IMR-90 (cell line): Measurements from ENCODE around the gene GMCL2. TPM values are rescaled to one million over a fixed set of nuclear protein-coding genes. Genes with fewer than 3 reads are reported as not detected.

Source experiments
- ATAC-seq: fragments of 200-7000 bp; cut with Tn5 transposase; 2 replicates; pipeline ENCODE4 v1.9.1; 2020; ENCODE audit warnings: low read depth, mild to moderate bottlenecking, moderate library complexity
- BruUV-seq: library from RNA; stranded (reverse); fragments of 400-500 nt; replicated peaks from 2 replicates; lab custom pipeline; 2021; lab: Mats Ljungman, UMichigan
- CTCF ChIA-PET: fragments of 300-600 bp; formaldehyde crosslinking; extraction: SDS; loops from one replicate; lab custom pipeline; 2021; ENCODE audit warnings: antibody characterized with exemption; lab: Yijun Ruan, JAX
- POLR2A ChIA-PET: fragments of 300-600 bp; sonication (Branson Sonifier 250); formaldehyde crosslinking; loops from one replicate; lab custom pipeline; 2022; ENCODE audit warnings: antibody characterized with exemption; ENCODE audit not compliant: unreplicated experiment; lab: Charles Lee
- DNase-seq: peaks from one replicate; pipeline ENCODE4 v3.0.0; 2013
- H2AFZ ChIP-seq: replicated peaks from 2 replicates; pipeline ENCODE3; 2013; ENCODE audit warnings: low read length, mild to moderate bottlenecking; ENCODE audit not compliant: poor library complexity
- H2AK5ac ChIP-seq: 2 replicates; pipeline ENCODE4 v1.6.1; 2013; ENCODE audit warnings: low read depth, low read length, inconsistent platforms
- H2AK9ac ChIP-seq: replicated peaks from 2 replicates; pipeline ENCODE3; 2013; ENCODE audit warnings: mild to moderate bottlenecking, low read depth, low read length, moderate library complexity; ENCODE audit not compliant: poor library complexity
- H2BK120ac ChIP-seq: 2 replicates; pipeline ENCODE4 v1.6.1; 2013; ENCODE audit warnings: low read depth, low read length, inconsistent platforms
- H2BK15ac ChIP-seq: 3 replicates; pipeline ENCODE4 v1.6.1; 2013; ENCODE audit warnings: low read depth, low read length, inconsistent platforms
- H2BK20ac ChIP-seq: 2 replicates; pipeline ENCODE4 v1.6.1; 2013; ENCODE audit warnings: low read depth, mild to moderate bottlenecking, inconsistent platforms, low read length, moderate library complexity
- H2BK5ac ChIP-seq: 2 replicates; pipeline ENCODE4 v1.6.1; 2013; ENCODE audit warnings: mild to moderate bottlenecking, low read depth, low read length, inconsistent platforms; ENCODE audit not compliant: poor library complexity, severe bottlenecking
- H3K14ac ChIP-seq: replicated peaks from 2 replicates; pipeline ENCODE4 v1.6.1; 2013; ENCODE audit warnings: low read depth, low read length, inconsistent platforms
- H3K18ac ChIP-seq: 2 replicates; pipeline ENCODE4 v1.6.1; 2013; ENCODE audit warnings: low read depth, low read length, control low read depth
- H3K23ac ChIP-seq: 2 replicates; pipeline ENCODE4 v1.6.1; 2013; ENCODE audit warnings: low read depth, low read length, inconsistent platforms
- H3K27ac ChIP-seq: 2 replicates; pipeline ENCODE4 v1.5.1; 2013; ENCODE audit warnings: mild to moderate bottlenecking, control low read depth, low read length; ENCODE audit not compliant: insufficient read depth
- H3K27me3 ChIP-seq: 2 replicates; pipeline ENCODE4 v1.6.1; 2013; ENCODE audit warnings: low read length; ENCODE audit not compliant: control insufficient read depth, insufficient read depth
- H3K36me3 ChIP-seq: 2 replicates; pipeline ENCODE4 v1.6.1; 2013; ENCODE audit warnings: low read length, mixed read lengths; ENCODE audit not compliant: control insufficient read depth, insufficient read depth
- H3K4ac ChIP-seq: 2 replicates; pipeline ENCODE4 v1.6.1; 2013; ENCODE audit warnings: low read depth, low read length, inconsistent platforms
- H3K4me1 ChIP-seq: 2 replicates; pipeline ENCODE4 v1.6.1; 2013; ENCODE audit warnings: low read length, mixed read lengths; ENCODE audit not compliant: control insufficient read depth, insufficient read depth
- H3K4me2 ChIP-seq: 2 replicates; pipeline ENCODE4 v1.6.1; 2013; ENCODE audit warnings: low read depth, mild to moderate bottlenecking, control low read depth, low read length, moderate library complexity
- H3K4me3 ChIP-seq: 2 replicates; pipeline ENCODE4 v1.5.1; 2013; ENCODE audit warnings: low read depth, mild to moderate bottlenecking, control low read depth, low read length, moderate library complexity; ENCODE audit not compliant: insufficient read depth
- H3K56ac ChIP-seq: 2 replicates; pipeline ENCODE4 v1.6.1; 2013; ENCODE audit warnings: low read length, inconsistent platforms; ENCODE audit not compliant: insufficient read depth; ENCODE audit errors: extremely low read depth
- H3K79me1 ChIP-seq, 2 experiments: 2 replicates each; pipeline ENCODE4 v1.6.1; 2013; ENCODE audit warnings: low read length in 2 of 2, inconsistent platforms in 1 of 2, low read depth in 1 of 2
- H3K9ac ChIP-seq: 2 replicates; pipeline ENCODE4 v1.6.1; 2013; ENCODE audit warnings: low read depth, low read length, control low read depth
- H3K9me1 ChIP-seq: 2 replicates; pipeline ENCODE4 v1.6.1; 2013; ENCODE audit warnings: low read length, inconsistent platforms; ENCODE audit not compliant: insufficient read depth
- H3K9me3 ChIP-seq: 2 replicates; pipeline ENCODE4 v1.6.1; 2013; ENCODE audit warnings: low read length; ENCODE audit not compliant: control insufficient read depth, insufficient read depth
- H4K20me1 ChIP-seq: 2 replicates; pipeline ENCODE4 v1.6.1; 2013; ENCODE audit warnings: low read length, inconsistent platforms; ENCODE audit not compliant: insufficient read depth
- H4K5ac ChIP-seq: 2 replicates; pipeline ENCODE4 v1.6.1; 2013; ENCODE audit warnings: mild to moderate bottlenecking, low read depth, low read length, control low read depth
- H4K8ac ChIP-seq, 2 experiments: 2 replicates each; pipeline ENCODE4 v1.6.1; 2013; ENCODE audit warnings: low read depth in 2 of 2, low read length in 2 of 2, control low read depth in 1 of 2, inconsistent platforms in 1 of 2
- H4K91ac ChIP-seq: 2 replicates; pipeline ENCODE4 v1.6.1; 2013; ENCODE audit warnings: low read depth, low read length, inconsistent platforms; ENCODE audit not compliant: insufficient read depth
- BHLHE40 ChIP-seq: fragments of 150-350 bp; IDR thresholded peaks from 2 replicates; pipeline ENCODE4 v1.6.1; 2016; ENCODE audit warnings: mild to moderate bottlenecking, low read depth, low read length
- CEBPB ChIP-seq: IDR thresholded peaks from 2 replicates; pipeline ENCODE4 v1.6.1; 2012; ENCODE audit warnings: low read depth, low read length, improper control_type of control experiment
- CHD1 ChIP-seq: IDR thresholded peaks from 2 replicates; pipeline ENCODE4 v1.6.1; 2012; ENCODE audit warnings: low read depth, low read length, improper control_type of control experiment
- FOS ChIP-seq: fragments of 150-350 bp; IDR thresholded peaks from 2 replicates; pipeline ENCODE4 v1.6.1; 2016; ENCODE audit warnings: low read depth, low read length
- MAFK ChIP-seq: IDR thresholded peaks from 2 replicates; pipeline ENCODE4 v1.6.1; 2012; ENCODE audit warnings: low read depth, low read length, improper control_type of control experiment
- MAZ ChIP-seq: IDR thresholded peaks from 2 replicates; pipeline ENCODE4 v1.6.1; 2012; ENCODE audit warnings: low read depth, mild to moderate bottlenecking, low read length, improper control_type of control experiment, moderate library complexity, borderline replicate concordance
- MXI1 ChIP-seq: IDR thresholded peaks from 2 replicates; pipeline ENCODE4 v1.6.1; 2012; ENCODE audit warnings: low read depth, mild to moderate bottlenecking, low read length, moderate library complexity, borderline replicate concordance
- NFE2L2 ChIP-seq: fragments of 150-350 bp; IDR thresholded peaks from 2 replicates; pipeline ENCODE4 v1.6.1; 2016; ENCODE audit warnings: low read depth, mild to moderate bottlenecking, low read length
- POLR2A ChIP-seq: IDR thresholded peaks from 2 replicates; pipeline ENCODE4 v1.6.1; 2012; ENCODE audit warnings: mild to moderate bottlenecking, low read depth, low read length
- RAD21 ChIP-seq: IDR thresholded peaks from 2 replicates; pipeline ENCODE4 v1.6.1; 2012; ENCODE audit warnings: low read length, improper control_type of control experiment
- RCOR1 ChIP-seq: IDR thresholded peaks from 2 replicates; pipeline ENCODE4 v1.6.1; 2012; ENCODE audit warnings: mild to moderate bottlenecking, low read length, improper control_type of control experiment; ENCODE audit not compliant: insufficient replicate concordance
- RFX5 ChIP-seq: IDR thresholded peaks from 2 replicates; pipeline ENCODE4 v1.8.0; 2012; ENCODE audit warnings: low read depth, mild to moderate bottlenecking, low read length, moderate library complexity
- SMC3 ChIP-seq: fragments of 150-350 bp; IDR thresholded peaks from 2 replicates; pipeline ENCODE4 v1.6.1; 2016; ENCODE audit warnings: low read depth, mild to moderate bottlenecking, antibody characterized with exemption, low read length, moderate library complexity
- WGBS, 2 experiments: methylation state at CpG; one replicate each; pipeline versions ENCODE4 v1.1.5 to v1.1.7; 2013; ENCODE audit warnings: missing lambda C conversion rate in 2 of 2; ENCODE audit not compliant: insufficient read length in 1 of 2; ENCODE audit errors: extremely low coverage in 2 of 2; 5-methylcytosine and 5-hydroxymethylcytosine counted together
- dilution Hi-C: fragments of 300-500 bp; cut with HindIII; formaldehyde crosslinking; loops from one replicate; pipeline ENCODE4 v1.14.3; 2018; ENCODE audit warnings: low sequenced_read_pairs; ENCODE audit not compliant: unreplicated experiment
- in situ Hi-C: fragments of 300-500 bp; cut with MboI; formaldehyde crosslinking; loops from 3 replicates; pipeline ENCODE4 v1.14.3; 2019; ENCODE audit warnings: low sequenced_read_pairs, inconsistent platforms, mixed read lengths
- intact Hi-C: fragments of 100-400 bp; cut with micrococcal nuclease; formaldehyde crosslinking; loops from 2 replicates; pipeline ENCODE4 v1.10.0; 2022
- polyA plus RNA-seq, 3 experiments: library from polyadenylated mRNA; depleted of rRNA; stranded (reverse); fragments of >200 nt; gene quantifications; 2 replicates each; pipeline ENCODE4 v1.2.3, GENCODE V29; 2012; ENCODE audit warnings: low replicate concordance in 1 of 3
- total RNA-seq: library from RNA; depleted of rRNA; stranded (reverse); fragments of >200 nt; gene quantifications from 2 replicates; pipeline ENCODE4 v1.2.3, GENCODE V29; 2012
- TF ChIP-seq, protein P1 (sequence below): conservative IDR thresholded peaks from 2 replicates; pipeline ENCODE4 v1.5.1; 2012; ENCODE audit warnings: mild to moderate bottlenecking, low read depth, low read length, improper control_type of control experiment
- TF ChIP-seq, protein P2 (sequence below): fragments of 150-350 bp; IDR thresholded peaks from 2 replicates; pipeline ENCODE4 v1.6.1; 2017; ENCODE audit warnings: mild to moderate bottlenecking, antibody characterized with exemption, low read length, low read depth
- TF ChIP-seq, protein P3 (sequence below): fragments of 150-350 bp; IDR thresholded peaks from 2 replicates; pipeline ENCODE4 v1.6.1; 2016; ENCODE audit warnings: low read depth, mild to moderate bottlenecking, low read length, moderate library complexity, borderline replicate concordance

The GMCL2 gene
- total and polyA plus RNA-seq, 2 of the 4 experiments (the other 2 are of a cell fraction): not detected

DNA sequence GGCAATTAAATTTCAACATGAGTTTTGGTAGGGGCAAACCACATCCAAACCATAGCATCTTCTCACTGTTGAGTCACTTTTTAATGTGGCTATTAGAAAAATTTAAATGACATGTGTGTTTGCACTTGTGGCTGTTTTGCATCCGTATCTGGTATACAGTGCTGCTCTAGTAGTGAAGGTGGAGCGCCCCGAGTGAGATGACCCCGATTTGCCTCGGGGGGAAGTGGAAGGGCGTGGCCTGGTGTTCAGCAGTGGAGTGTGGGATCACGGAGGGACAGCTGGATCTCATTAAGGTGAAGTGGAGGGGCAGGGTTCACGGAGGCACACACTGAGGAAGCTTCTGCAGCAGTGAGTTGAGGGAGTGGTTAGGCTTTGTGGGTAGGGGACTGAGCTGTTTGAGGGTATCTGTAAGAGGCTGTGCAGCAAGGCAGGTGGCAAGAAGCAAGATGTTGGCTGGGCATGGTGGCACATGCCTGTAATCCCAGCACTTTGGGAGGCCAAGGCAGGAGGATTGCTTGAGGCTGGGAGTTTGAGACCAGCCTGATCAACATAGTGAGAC lies 6.2 kb upstream of the GMCL2 start:
- ChIA-PET POLR2A (no interaction called here), CTCF (no interaction called here)
- dilution Hi-C loops: no loop called here
- DNase-seq (no peak), ATAC-seq (no peak)
- intact Hi-C loops: no loop called here
- H3K4me1 ChIP-seq: no peaks in the 10 kb centered on the region
- H4K20me1 ChIP-seq: no peaks in the 10 kb centered on the region
- no peak overlapping the region for H4K5ac ChIP-seq
- H3K27me3 ChIP-seq: peaks cover 23% of the 10 kb centered on the region; the same call in 1 of the 2 replicates
- H3K9me1 ChIP-seq: no peaks in the 10 kb centered on the region
- no TSS peak for BruUV-seq
- H4K8ac ChIP-seq: no peak overlapping the region
- no peak overlapping the region for H4K91ac ChIP-seq
- no peak for TF ChIP-seq MAFK
- TF ChIP-seq MXI1: no peak
- TF ChIP-seq SMC3: no peak
- TF ChIP-seq BHLHE40: no peak
- TF ChIP-seq NFE2L2: no peak
- TF ChIP-seq CEBPB: no peak
- no peak for TF ChIP-seq MAZ
- TF ChIP-seq CHD1: no peak
- TF ChIP-seq RCOR1: no peak
- TF ChIP-seq, protein P1, sequence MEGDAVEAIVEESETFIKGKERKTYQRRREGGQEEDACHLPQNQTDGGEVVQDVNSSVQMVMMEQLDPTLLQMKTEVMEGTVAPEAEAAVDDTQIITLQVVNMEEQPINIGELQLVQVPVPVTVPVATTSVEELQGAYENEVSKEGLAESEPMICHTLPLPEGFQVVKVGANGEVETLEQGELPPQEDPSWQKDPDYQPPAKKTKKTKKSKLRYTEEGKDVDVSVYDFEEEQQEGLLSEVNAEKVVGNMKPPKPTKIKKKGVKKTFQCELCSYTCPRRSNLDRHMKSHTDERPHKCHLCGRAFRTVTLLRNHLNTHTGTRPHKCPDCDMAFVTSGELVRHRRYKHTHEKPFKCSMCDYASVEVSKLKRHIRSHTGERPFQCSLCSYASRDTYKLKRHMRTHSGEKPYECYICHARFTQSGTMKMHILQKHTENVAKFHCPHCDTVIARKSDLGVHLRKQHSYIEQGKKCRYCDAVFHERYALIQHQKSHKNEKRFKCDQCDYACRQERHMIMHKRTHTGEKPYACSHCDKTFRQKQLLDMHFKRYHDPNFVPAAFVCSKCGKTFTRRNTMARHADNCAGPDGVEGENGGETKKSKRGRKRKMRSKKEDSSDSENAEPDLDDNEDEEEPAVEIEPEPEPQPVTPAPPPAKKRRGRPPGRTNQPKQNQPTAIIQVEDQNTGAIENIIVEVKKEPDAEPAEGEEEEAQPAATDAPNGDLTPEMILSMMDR: no peak
- no peak for TF ChIP-seq POLR2A
- TF ChIP-seq, protein P2, sequence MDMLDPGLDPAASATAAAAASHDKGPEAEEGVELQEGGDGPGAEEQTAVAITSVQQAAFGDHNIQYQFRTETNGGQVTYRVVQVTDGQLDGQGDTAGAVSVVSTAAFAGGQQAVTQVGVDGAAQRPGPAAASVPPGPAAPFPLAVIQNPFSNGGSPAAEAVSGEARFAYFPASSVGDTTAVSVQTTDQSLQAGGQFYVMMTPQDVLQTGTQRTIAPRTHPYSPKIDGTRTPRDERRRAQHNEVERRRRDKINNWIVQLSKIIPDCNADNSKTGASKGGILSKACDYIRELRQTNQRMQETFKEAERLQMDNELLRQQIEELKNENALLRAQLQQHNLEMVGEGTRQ: no peak
- TF ChIP-seq, protein P3, sequence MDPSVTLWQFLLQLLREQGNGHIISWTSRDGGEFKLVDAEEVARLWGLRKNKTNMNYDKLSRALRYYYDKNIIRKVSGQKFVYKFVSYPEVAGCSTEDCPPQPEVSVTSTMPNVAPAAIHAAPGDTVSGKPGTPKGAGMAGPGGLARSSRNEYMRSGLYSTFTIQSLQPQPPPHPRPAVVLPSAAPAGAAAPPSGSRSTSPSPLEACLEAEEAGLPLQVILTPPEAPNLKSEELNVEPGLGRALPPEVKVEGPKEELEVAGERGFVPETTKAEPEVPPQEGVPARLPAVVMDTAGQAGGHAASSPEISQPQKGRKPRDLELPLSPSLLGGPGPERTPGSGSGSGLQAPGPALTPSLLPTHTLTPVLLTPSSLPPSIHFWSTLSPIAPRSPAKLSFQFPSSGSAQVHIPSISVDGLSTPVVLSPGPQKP: no peak
- no peak for TF ChIP-seq RAD21
- no peak for TF ChIP-seq RFX5
- no peak for TF ChIP-seq FOS
- H3K4me3 ChIP-seq: no peak overlapping the region
- H3K4me2 ChIP-seq: no peak overlapping the region
- H2BK120ac ChIP-seq: no peak overlapping the region
- no peak overlapping the region for H3K4ac ChIP-seq
- H3K27ac ChIP-seq: no peak overlapping the region
- H3K79me1 ChIP-seq: no peaks in the 10 kb centered on the region
- WGBS, 2 experiments: 61% methylated on average over 6 of the region's 8 CpGs; no CpG with 5 or more reads in 1 of the 2 experiments
- H3K14ac ChIP-seq: no peak overlapping the region
- no peak overlapping the region for H2AFZ ChIP-seq
- no peak overlapping the region for H2BK20ac ChIP-seq
- no peak overlapping the region for H2AK9ac ChIP-seq
- H3K9ac ChIP-seq: no peak overlapping the region
- H3K23ac ChIP-seq: no peak overlapping the region
- no peak overlapping the region for H2AK5ac ChIP-seq
- in situ Hi-C loops: no loop called here
- H3K36me3 ChIP-seq: no peaks in the 10 kb centered on the region
- H3K18ac ChIP-seq: no peak overlapping the region
- H2BK15ac ChIP-seq: no peak overlapping the region
- peaks cover 5% of the 10 kb centered on the region; the same call in 1 of the 2 replicates for H3K9me3 ChIP-seq
- H2BK5ac ChIP-seq: no peak overlapping the region
- no peak overlapping the region for H3K56ac ChIP-seq
